ENCODE measurements around the gene TFEB.

Gene TFEB

GRCh38 chr6:41696788-41697187 lies 38.6 kb downstream of the TFEB start:
- no peak overlapping the region for H3K4me3 ChIP-seq (ENCODE audit: low read depth, low read length)
- no peak for TF ChIP-seq CTCF (IDR thresholded peaks at IDR 0.05; ENCODE audit: borderline replicate concordance, insufficient read depth, low read depth, low read length)

- TF ChIP-seq CTCF (IDR thresholded peaks at IDR 0.05; ENCODE audit: borderline replicate concordance, insufficient read depth, low read depth, low read length) = no peak
- H3K4me3 ChIP-seq (ENCODE audit: low read depth, low read length) = no peak overlapping the region
Observed at GRCh38 chr6:41695825-41696224, 39.6 kb downstream of the TFEB start.

GRCh38 chr6:41694815-41695526 lies 40.4 kb downstream of the TFEB start:
- no peak for TF ChIP-seq CTCF (IDR thresholded peaks at IDR 0.05; ENCODE audit: borderline replicate concordance, insufficient read depth, low read depth, low read length)

GRCh38 chr6:41693281-41694240 lies 41.8 kb downstream of the TFEB start:
- no peak overlapping the region for H3K4me3 ChIP-seq (ENCODE audit: low read depth, low read length)
- no peak for TF ChIP-seq CTCF (IDR thresholded peaks at IDR 0.05; ENCODE audit: borderline replicate concordance, insufficient read depth, low read depth, low read length)

More at GRCh38 chr6:41694815-41695526, 40.4 kb downstream of the TFEB start:
- H3K4me3 ChIP-seq (ENCODE audit: low read depth, low read length) = no peak overlapping the region

GRCh38 chr6:41692730-41693129 lies 42.7 kb downstream of the TFEB start:
- no peak for TF ChIP-seq CTCF (IDR thresholded peaks at IDR 0.05; ENCODE audit: borderline replicate concordance, insufficient read depth, low read depth, low read length)
- no peak overlapping the region for H3K4me3 ChIP-seq (ENCODE audit: low read depth, low read length)

- no peak overlapping the region for H3K4me3 ChIP-seq (ENCODE audit: low read depth, low read length)
- no peak for TF ChIP-seq CTCF (IDR thresholded peaks at IDR 0.05; ENCODE audit: borderline replicate concordance, insufficient read depth, low read depth, low read length)
Observed at GRCh38 chr6:41692080-41692675, 43.2 kb downstream of the TFEB start.

Measured in GM12875 (cell line).